Measurements from ENCODE around the gene PRELID3B.

DNA sequence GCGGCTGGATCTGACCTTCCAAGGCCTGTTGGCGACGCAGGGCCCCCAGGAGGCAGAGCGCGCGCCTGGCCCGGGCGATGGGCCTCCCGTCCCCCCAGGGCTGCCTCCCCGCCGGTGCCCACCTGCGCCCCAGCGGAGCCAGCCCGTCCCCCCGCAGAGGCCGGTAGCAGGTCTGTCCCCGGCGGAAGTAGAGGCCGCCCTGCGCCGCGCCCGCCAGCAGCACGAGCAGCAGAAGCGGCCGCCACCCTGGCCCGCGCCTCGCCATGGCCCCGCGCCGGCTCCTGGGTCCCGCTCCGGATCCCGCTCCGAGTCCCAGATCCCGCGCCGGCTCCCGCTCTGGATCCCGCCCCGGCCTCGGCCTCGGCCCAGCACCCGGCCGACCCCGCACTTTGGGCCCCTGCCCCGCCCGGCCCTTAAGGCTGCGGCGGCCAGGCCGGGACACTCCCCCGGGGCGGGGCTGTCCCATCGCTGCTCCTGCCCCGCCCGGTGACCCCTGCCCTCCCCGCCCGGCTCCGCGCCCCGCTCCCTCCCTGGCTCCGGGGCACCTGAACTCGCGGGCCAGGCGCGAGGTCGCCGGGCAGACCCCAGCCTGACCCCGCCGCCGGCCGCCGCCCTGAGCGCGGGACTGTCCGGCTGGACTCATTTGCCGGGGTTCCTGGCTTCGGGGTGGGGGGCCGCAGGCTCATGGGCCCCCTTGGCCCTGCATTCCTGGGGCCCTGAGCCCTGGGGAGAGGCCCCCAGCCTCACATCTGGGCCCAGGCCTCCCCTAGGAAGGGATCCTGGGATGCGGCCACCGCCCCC lies 35.5 kb downstream of the PRELID3B start, which contains the start of gene CTSZ:
- TF ChIP-seq ZNF766 (CRISPR knock-in tag; IDR thresholded peaks at IDR 0.05; ENCODE audit: borderline replicate concordance) (no peak), SP140L (CRISPR knock-in tag; IDR thresholded peaks at IDR 0.05; ENCODE audit: borderline replicate concordance) (no peak)
- TF ChIP-seq, protein P1, sequence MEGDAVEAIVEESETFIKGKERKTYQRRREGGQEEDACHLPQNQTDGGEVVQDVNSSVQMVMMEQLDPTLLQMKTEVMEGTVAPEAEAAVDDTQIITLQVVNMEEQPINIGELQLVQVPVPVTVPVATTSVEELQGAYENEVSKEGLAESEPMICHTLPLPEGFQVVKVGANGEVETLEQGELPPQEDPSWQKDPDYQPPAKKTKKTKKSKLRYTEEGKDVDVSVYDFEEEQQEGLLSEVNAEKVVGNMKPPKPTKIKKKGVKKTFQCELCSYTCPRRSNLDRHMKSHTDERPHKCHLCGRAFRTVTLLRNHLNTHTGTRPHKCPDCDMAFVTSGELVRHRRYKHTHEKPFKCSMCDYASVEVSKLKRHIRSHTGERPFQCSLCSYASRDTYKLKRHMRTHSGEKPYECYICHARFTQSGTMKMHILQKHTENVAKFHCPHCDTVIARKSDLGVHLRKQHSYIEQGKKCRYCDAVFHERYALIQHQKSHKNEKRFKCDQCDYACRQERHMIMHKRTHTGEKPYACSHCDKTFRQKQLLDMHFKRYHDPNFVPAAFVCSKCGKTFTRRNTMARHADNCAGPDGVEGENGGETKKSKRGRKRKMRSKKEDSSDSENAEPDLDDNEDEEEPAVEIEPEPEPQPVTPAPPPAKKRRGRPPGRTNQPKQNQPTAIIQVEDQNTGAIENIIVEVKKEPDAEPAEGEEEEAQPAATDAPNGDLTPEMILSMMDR (CRISPR knock-in tag; IDR thresholded peaks at IDR 0.05), result no peak

All from HepG2 (cell line).